Amniotic epithelial cell (primary cell): Measurements from ENCODE around the gene CNST.
"Not testable (repeated sequence)": the region's sequence is repeated elsewhere in the genome, so short reads cannot be mapped to it uniquely, and the experiment has no call there.

ENCODE experiments used
- DNase-seq: peaks from one replicate; pipeline ENCODE4 v3.0.0-alpha.2; 2010; ENCODE audit warnings: low read depth

CNST gene

GRCh38 chr1:246558041-246558440, 8.2 kb upstream of the CNST start:
- no peak for DNase-seq

DNA sequence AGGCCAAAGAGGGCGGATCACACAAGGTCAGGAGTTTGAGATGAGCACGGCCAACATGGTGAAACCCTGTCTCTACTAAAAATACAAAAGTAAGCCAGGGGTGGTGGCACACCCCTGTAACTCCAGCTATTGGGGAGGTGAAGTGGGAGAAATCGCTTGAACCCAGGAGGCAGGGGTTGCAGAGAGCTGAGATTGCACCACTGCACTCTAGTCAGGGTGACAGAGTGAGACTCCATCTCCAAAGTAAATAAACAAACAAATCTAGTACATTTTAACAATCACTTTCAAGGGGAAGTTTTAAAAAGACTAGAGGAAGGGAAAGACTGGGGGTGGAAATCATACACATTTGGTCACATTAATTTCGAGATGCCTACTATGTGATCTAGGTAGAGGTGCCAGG, 6.9 kb upstream of the CNST start:
- no peak for DNase-seq

DNA sequence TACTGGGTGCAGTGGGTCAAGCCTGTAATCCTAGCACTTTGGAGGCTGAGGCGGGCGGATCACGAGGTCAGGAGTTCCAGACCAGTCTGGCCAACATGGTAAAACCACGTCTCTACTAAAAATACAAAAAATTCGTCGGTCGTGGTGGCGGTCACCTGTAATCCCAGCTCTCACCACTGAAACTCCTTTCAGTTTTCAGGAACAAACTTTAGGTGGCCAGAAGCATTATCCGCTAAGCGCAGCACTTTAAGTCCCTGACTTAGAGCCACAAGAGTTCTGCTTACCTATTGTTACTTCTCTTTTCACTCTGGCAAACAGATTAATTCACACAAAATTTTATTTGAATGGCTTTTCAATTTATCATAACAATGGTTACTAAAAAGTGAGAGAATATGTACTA, 5.4 kb upstream of the CNST start:
- not testable (repeated sequence) for DNase-seq

DNA sequence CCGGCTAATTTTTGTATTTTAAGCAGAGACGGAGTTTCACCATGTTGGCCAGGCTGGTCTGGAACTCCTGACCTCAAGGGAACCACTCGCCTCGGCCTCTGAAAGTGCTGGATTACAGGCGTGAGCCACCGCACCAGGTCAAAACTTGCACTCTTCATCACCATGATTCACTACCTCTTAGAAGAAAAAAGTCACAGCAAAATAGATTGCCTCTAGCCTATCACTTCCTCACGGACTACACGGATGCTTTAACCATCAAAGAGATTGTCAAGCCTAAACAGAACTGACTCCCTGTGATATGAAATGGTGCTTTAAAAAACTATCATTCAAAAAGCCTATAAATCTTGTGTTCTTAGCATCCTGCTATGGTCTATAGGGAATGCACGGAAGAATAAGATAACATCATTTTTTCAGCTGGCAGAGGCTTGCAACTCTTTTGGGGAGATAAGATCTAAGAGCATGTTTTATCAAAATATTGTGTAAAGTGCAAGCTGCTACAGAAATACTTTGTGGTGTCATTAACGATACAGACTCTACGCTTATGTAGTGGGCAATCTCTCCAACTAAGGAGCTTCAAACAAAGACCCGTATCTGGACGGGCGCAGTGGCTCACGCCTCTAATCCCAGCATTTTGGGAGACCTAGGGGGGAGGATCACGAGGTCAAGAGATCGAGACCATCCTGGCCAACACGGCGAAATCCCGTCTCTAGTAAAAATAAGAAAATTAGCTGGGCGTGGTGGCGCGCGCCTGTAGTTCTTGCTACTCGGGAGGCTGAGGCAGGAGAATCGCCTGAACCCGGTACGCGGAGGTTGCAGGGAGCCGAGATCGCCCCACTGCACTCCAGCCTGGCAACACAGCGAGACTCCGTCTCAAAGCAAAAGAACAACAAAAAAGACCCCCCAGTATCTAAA, 1.2 kb upstream of the CNST start:
- DNase-seq: peak; percentile 53

DNA sequence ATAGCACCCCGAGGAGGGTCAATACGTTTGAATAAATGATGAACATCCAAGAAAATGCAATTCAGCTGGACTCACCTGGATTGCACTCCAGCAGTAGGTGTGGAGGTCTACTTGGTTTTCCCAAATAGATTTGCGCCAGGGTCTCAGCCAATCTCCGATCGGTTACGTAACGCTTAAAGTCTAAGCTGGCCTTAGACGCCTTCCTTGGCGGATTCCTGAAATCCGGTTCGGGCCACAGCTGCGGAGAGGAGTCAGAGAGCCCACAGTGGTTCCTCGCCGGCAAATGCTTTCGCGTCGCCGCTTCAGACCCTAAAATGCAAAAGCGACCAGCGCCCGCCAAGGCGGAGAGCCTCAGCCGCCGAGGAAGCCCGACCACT, 517 bp upstream of the CNST start:
- no peak for DNase-seq

GRCh38 chr1:246566813-246567645, 773 bp downstream of the CNST start:
- DNase-seq: peak; percentile 78

GRCh38 chr1:246567646-246568235, 1.5 kb downstream of the CNST start:
- DNase-seq: no peak

DNA sequence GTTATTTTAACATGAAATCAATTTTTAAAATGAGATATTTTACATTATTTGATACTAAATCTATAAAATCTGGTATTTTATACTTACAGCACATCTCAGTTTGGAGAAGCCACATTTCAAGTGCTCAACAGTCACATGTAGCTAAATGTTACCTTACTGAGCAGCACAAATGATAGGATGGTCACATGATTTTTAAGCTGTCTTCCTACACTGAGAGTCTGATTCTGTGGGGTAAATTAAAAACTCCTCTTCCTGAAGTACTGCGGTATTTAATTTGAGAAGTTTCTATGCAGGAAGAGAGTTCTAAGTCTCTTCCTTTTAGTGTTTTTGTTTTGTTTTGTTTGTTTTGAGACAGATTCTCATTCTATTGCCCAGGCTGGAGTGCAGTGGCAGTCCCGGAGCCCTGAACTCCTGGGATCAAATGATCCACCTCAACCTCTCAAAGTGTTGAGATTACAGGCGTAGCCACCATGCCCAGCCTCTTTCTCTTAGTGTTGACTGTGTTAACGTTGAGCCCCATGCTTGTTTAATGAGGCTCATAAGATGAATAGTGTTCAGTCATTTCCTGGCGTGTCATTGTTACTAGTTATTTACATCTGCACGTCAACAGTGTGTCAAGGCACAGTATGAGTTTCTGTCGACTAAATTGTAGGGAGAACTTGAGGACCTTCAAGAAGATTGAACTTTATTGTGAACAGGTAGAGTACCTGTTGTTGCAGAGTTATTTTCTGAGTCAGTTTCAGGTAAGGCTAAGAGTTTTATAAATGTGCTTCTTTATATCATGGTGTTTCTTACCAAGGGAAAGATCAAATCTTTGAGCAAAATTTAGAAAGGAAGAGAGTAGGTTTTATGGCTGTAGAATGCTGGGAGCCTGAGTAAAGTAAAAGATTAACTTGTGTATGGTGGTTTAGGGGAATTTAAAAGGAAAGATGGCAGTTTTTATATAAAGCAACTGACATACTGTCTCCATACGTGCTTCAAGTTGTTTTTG, 3.3 kb downstream of the CNST start:
- DNase-seq: no peak

GRCh38 chr1:246571309-246571708, 5.1 kb downstream of the CNST start:
- DNase-seq: not testable (repeated sequence)

- DNase-seq: no peak
Observed at GRCh38 chr1:246571953-246572352, 5.7 kb downstream of the CNST start.

DNA sequence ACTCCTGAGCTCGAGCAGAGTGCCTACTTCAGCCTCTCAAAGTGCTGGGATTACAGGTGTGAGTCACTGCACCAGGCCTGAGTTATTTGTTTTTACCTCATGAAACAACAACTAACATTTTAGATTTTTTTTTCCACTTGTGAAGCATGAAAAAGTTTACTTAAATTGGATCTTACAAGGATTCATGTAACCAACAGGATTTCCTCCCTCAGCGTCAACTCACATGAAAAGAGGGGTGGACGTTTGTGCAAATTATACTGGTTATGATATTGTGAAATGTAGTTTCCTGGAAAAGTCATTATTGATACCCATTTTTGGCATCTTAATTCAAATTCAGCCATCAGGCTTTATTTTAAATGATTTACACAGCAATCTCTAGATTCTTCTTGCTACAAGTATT, 6.5 kb downstream of the CNST start:
- no peak for DNase-seq

GRCh38 chr1:246573491-246573890, 7.2 kb downstream of the CNST start:
- peak; percentile 40 for DNase-seq

GRCh38 chr1:246576709-246577032, 10.4 kb downstream of the CNST start:
- no peak for DNase-seq

- DNase-seq: no peak
Observed at GRCh38 chr1:246577082-246577719, 10.9 kb downstream of the CNST start.

GRCh38 chr1:246577720-246578106, 11.5 kb downstream of the CNST start:
- DNase-seq: peak; percentile 35

- DNase-seq: peak; percentile 42
Observed at GRCh38 chr1:246579818-246580217, 13.6 kb downstream of the CNST start.

GRCh38 chr1:246580497-246581370, 14.5 kb downstream of the CNST start:
- DNase-seq: no peak

DNA sequence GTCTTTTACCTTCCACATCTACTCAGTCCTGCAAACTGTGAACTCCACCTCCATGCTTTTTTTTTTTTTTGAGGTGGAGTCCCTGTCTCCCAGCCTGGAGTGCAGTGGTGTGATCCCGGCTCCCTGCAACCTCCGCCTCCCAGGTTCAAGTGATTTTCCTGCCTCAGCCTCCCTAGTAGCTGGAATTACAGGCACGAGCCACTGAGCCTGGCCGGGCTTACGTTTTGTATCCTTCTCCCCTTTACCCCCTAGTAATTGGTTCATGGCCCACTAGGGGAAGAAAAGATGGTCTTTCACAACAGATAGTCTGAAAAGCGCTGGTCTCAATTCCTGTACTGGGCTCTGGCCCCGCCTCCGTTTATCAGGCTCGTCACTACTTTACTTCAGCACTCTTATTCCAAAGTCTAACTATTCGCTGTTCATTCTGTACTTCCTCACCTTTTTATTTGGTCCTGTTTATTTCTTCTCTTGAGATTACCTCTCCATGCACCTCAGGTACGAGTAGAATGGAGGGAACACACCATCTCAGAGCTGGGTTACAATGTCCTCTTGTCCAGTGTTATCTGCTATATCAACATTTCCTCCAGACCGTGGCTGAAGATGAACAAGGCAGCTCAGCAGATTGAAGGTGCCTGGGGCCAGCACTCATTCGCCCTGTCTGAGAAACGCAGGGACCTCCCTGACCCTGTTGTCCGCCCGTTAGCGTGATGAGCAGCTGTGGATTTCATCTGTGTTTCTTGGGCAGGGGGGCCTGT, 16.2 kb downstream of the CNST start:
- no peak for DNase-seq

DNA sequence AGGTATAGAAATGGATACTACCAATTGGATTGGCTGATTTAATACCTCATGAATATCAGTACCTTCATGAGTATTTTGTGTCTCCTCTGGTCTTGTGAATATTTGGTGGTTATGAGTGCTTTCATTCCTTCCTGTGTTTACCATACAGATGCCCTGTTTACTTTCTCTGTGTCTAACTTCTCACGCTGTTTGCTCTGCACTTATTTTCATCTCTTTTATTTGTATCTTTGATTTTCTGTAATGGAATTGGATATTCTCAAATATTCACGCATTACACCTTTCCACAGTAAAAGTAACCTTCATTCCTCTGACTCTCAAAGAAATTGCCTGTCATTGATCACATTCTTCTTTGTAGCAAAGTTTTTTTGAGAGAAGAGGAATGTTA, 16.8 kb downstream of the CNST start:
- no peak for DNase-seq
